Inflammatory macrophage (primary cell): ENCODE data around the gene L3MBTL4.
A peak's percentile ranks its signal among the peaks of the same experiment; 100 is the strongest.
"Not testable (repeated sequence)": the region's sequence is repeated elsewhere in the genome, so short reads cannot be mapped to it uniquely, and the experiment has no call there.

ENCODE experiments used
- DNase-seq, 2 donors: peaks; one replicate each; pipeline ENCODE4 v3.0.0-alpha.2; 2020 to 2022

The L3MBTL4 gene

GRCh38 chr18:6406075-6406909, 8.4 kb downstream of the L3MBTL4 start:
- peak; percentile 81 to 84 for DNase-seq

- DNase-seq = no peak
These were observed 9.3 kb downstream of the L3MBTL4 start for GRCh38 chr18:6405237-6406074.

- no peak for DNase-seq
These were observed 9.9 kb downstream of the L3MBTL4 start for GRCh38 chr18:6404834-6405233.

GRCh38 chr18:6401687-6402086, 13.0 kb downstream of the L3MBTL4 start:
- no peak for DNase-seq

- DNase-seq = peak in 1 of 2 donors; percentile 66
These were observed 14.9 kb downstream of the L3MBTL4 start for GRCh38 chr18:6399776-6400175.

- no peak for DNase-seq
These were observed 16.7 kb downstream of the L3MBTL4 start for GRCh38 chr18:6397931-6398566.

GRCh38 chr18:6396847-6397246, 17.9 kb downstream of the L3MBTL4 start:
- no peak for DNase-seq

- no peak for DNase-seq
These were observed 18.4 kb downstream of the L3MBTL4 start for GRCh38 chr18:6396276-6396675.

GRCh38 chr18:6389005-6389404, 25.7 kb downstream of the L3MBTL4 start:
- DNase-seq = no peak

GRCh38 chr18:6382963-6383362, 31.7 kb downstream of the L3MBTL4 start:
- no peak for DNase-seq

GRCh38 chr18:6377473-6377872, 37.2 kb downstream of the L3MBTL4 start:
- not testable (repeated sequence) for DNase-seq

- no peak for DNase-seq
These were observed 38.1 kb downstream of the L3MBTL4 start for GRCh38 chr18:6376433-6377229.

GRCh38 chr18:6374935-6375529, 39.7 kb downstream of the L3MBTL4 start:
- no peak for DNase-seq

- DNase-seq = no peak
These were observed 40.4 kb downstream of the L3MBTL4 start for GRCh38 chr18:6374340-6374739.

GRCh38 chr18:6373187-6373586, 41.5 kb downstream of the L3MBTL4 start:
- DNase-seq = no peak

GRCh38 chr18:6370886-6371635, 43.6 kb downstream of the L3MBTL4 start:
- DNase-seq = no peak

- no peak for DNase-seq
These were observed 44.3 kb downstream of the L3MBTL4 start for GRCh38 chr18:6370410-6370809.

- no peak for DNase-seq
These were observed 46.7 kb downstream of the L3MBTL4 start for GRCh38 chr18:6368017-6368416.

- no peak for DNase-seq
These were observed 47.5 kb downstream of the L3MBTL4 start for GRCh38 chr18:6367208-6367607.

GRCh38 chr18:6366776-6367175, 47.9 kb downstream of the L3MBTL4 start:
- no peak for DNase-seq

- no peak for DNase-seq
These were observed 49.3 kb downstream of the L3MBTL4 start for GRCh38 chr18:6365385-6365784.
